ENCODE results near the gene CDH23. TPM values are rescaled to one million over a fixed set of nuclear protein-coding genes. Genes with fewer than 3 reads are reported as not detected.

CDH23 gene
- total and polyA plus RNA-seq, 10 of the 15 experiments (the other 5 are each of a cell fraction or from before 2014, with no cell fraction given) = 0.09 to 0.40 (median 0.15) TPM; not detected in 1

GRCh38 chr10:71827852-71828251 lies 431.1 kb downstream of the CDH23 start:
- no peak for FAIRE-seq
- intact Hi-C loops (cut with micrococcal nuclease; ENCODE audit: unreplicated experiment) = no loop called here
- DNase-seq (ENCODE audit: low read depth, low spot score) = no peak
- ChIA-PET SMC1A (ENCODE audit: uncharacterized antibody, unreplicated experiment) (interaction anchor here (0.7 kb wide), 1 partner anchor 161 kb away, joined by 5 read pairs; no protein-coding TSS in a partner anchor), POLR2A (no interaction called here), CTCF (interaction anchor here (1.7 kb wide), 1 partner anchor 69 kb away, joined by 4 read pairs; no protein-coding TSS in a partner anchor), RAD21 (ENCODE audit: unreplicated experiment) (no interaction called here)
- no peak overlapping the region for H3K4me2 ChIP-seq (ENCODE audit: control insufficient read depth, insufficient read depth)
- in situ Hi-C loops (cut with MboI) = no loop called here
- no peak overlapping the region for H3K4me3 ChIP-seq
- H3K27ac ChIP-seq (ENCODE audit: control insufficient read depth, insufficient read depth) = no peak overlapping the region
- no peak overlapping the region for H3K9ac ChIP-seq (ENCODE audit: control insufficient read depth, insufficient read depth, low read length)
- WGBS (ENCODE audit: insufficient coverage, insufficient replicate concordance, low lambda C conversion rate, missing lambda C conversion rate) = 72% methylated on average over 6 of the region's 6 CpGs
- TF ChIP-seq MXI1 (IDR thresholded peaks at IDR 0.05; ENCODE audit: low read depth, low read length) (no peak), CHD2 (IDR thresholded peaks at IDR 0.05; ENCODE audit: borderline replicate concordance, low read depth, low read length) (no peak), BCLAF1 (IDR thresholded peaks at IDR 0.05) (no peak), ZZZ3 (IDR thresholded peaks at IDR 0.05; ENCODE audit: control insufficient read depth, insufficient read length, low read depth) (no peak), KDM1A (IDR thresholded peaks at IDR 0.05; ENCODE audit: borderline replicate concordance) (no peak), FOXM1 (IDR thresholded peaks at IDR 0.05; ENCODE audit: low read depth, low read length) (no peak), RFX5 (IDR thresholded peaks at IDR 0.05; ENCODE audit: low read depth, low read length) (no peak), ELK1 (IDR thresholded peaks at IDR 0.05; ENCODE audit: low read depth, low read length) (no peak), SP1 (IDR thresholded peaks at IDR 0.05; ENCODE audit: low read depth, low read length) (no peak), POLR2AphosphoS5 (IDR thresholded peaks at IDR 0.05; ENCODE audit: low read length) (no peak), EZH2 (IDR thresholded peaks at IDR 0.05; ENCODE audit: borderline replicate concordance, control insufficient read depth, low read depth, low read length) (no peak), EP300 (IDR thresholded peaks at IDR 0.05; ENCODE audit: borderline replicate concordance in 1 of 2, control insufficient read depth in 1 of 2, low read depth in 2 of 2, low read length in 2 of 2) (no peak), CEBPB (IDR thresholded peaks at IDR 0.05; ENCODE audit: borderline replicate concordance in 1 of 2, low read depth in 2 of 2, low read length in 2 of 2) (no peak), JUNB (IDR thresholded peaks at IDR 0.05) (no peak), POU2F2 (IDR thresholded peaks at IDR 0.05; ENCODE audit: borderline replicate concordance, low read depth, low read length) (no peak), CBX3 (IDR thresholded peaks at IDR 0.05; ENCODE audit: borderline replicate concordance, low read depth) (no peak), ASH2L (IDR thresholded peaks at IDR 0.05; ENCODE audit: borderline replicate concordance, low read depth) (no peak), SMAD5 (IDR thresholded peaks at IDR 0.05; ENCODE audit: low read depth) (no peak), BRCA1 (IDR thresholded peaks at IDR 0.05; ENCODE audit: low read depth, low read length) (no peak), NFIC (IDR thresholded peaks at IDR 0.05; ENCODE audit: low read depth, low read length) (no peak)
- H3K27me3 ChIP-seq (replicated peaks in 1 of 2; ENCODE audit: control insufficient read depth in 2 of 2, insufficient read depth in 2 of 2, low read length in 1 of 2) = no peaks in the 10 kb centered on the region
- H3K79me2 ChIP-seq (ENCODE audit: control insufficient read depth, insufficient read depth, low read length) = peaks cover 5% of the 10 kb centered on the region
- no peak overlapping the region for H2AFZ ChIP-seq (ENCODE audit: control insufficient read depth, low read depth, low read length)
- H3K4me1 ChIP-seq (ENCODE audit: control insufficient read depth, insufficient read depth, low read length) = no peaks in the 10 kb centered on the region; the same call in 1 of the 2 replicates
- H3K9me3 ChIP-seq (replicated peaks; ENCODE audit: control insufficient read depth, insufficient read depth, low read length) = no peaks in the 10 kb centered on the region; the same call in 2 of the 3 replicates
- H4K20me1 ChIP-seq (ENCODE audit: control insufficient read depth, insufficient read depth) = no peaks in the 10 kb centered on the region
- no peak for ATAC-seq
- no TSS peak for BruUV-seq (replicated peaks)
- peaks cover 38 to 73% of the 10 kb centered on the region in 2 experiments for H3K36me3 ChIP-seq (ENCODE audit: control insufficient read depth in 2 of 2, insufficient read depth in 2 of 2, low read length in 1 of 2)

Data from GM12878 (cell line).